Fibroblast of villous mesenchyme (primary cell): Measurements from ENCODE around the gene FGGY. TPM values are rescaled to one million over a fixed set of nuclear protein-coding genes. Genes with fewer than 3 reads are reported as not detected.

Source experiments
- DNase-seq: peaks from one replicate; pipeline ENCODE4 v3.0.0-alpha.2; 2010; ENCODE audit warnings: low read depth
- H3K4me3 ChIP-seq: 2 replicates; pipeline ENCODE4 v1.5.1; 2011; ENCODE audit warnings: low read depth, mild to moderate bottlenecking, low read length
- total RNA-seq: library from RNA; depleted of rRNA; stranded (reverse); fragments of >200 nt; gene quantifications from 2 replicates; pipeline ENCODE4 v1.2.3, GENCODE V29; 2012
- TF ChIP-seq, protein P1 (sequence below): IDR thresholded peaks from 2 replicates; pipeline ENCODE4 v1.5.1; 2012; ENCODE audit warnings: low read depth, mild to moderate bottlenecking, low read length; ENCODE audit not compliant: insufficient read depth

FGGY gene
- total RNA-seq, 1 donor = 11.7 TPM

DNA sequence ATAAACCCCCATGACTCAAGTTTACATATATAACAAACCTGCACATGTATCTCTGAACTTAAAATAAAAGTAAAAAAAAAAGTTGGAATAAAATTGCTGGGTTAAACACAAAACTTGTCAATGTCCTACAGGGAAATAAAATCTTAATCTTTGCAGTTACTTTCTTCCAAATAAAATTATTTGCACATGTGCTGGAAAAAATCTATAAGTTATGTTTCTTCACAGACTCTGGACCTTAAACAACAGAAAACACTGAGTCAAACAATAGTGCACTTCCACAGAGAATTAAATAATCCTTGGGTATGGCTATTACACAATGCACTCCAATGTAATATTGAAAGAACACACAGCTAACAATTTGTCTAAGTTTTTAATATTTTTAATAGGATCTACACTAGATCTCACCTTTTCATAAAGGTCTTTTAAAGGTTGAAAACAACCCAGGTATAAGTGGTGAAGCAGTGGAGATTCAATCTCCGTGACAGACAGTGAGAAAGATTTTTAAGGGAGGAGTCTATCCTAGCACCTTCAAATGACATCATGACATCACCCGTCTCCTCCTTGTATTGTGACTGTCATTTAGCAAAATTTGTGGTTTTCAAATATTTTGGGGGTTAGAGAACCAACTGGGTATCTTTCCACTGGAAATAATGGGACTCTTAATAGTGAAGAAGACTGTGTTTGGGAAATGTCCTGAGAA, 25.2 kb upstream of the FGGY start:
- no peak for DNase-seq
- TF ChIP-seq, protein P1, sequence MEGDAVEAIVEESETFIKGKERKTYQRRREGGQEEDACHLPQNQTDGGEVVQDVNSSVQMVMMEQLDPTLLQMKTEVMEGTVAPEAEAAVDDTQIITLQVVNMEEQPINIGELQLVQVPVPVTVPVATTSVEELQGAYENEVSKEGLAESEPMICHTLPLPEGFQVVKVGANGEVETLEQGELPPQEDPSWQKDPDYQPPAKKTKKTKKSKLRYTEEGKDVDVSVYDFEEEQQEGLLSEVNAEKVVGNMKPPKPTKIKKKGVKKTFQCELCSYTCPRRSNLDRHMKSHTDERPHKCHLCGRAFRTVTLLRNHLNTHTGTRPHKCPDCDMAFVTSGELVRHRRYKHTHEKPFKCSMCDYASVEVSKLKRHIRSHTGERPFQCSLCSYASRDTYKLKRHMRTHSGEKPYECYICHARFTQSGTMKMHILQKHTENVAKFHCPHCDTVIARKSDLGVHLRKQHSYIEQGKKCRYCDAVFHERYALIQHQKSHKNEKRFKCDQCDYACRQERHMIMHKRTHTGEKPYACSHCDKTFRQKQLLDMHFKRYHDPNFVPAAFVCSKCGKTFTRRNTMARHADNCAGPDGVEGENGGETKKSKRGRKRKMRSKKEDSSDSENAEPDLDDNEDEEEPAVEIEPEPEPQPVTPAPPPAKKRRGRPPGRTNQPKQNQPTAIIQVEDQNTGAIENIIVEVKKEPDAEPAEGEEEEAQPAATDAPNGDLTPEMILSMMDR = no peak
- H3K4me3 ChIP-seq = no peak overlapping the region

DNA sequence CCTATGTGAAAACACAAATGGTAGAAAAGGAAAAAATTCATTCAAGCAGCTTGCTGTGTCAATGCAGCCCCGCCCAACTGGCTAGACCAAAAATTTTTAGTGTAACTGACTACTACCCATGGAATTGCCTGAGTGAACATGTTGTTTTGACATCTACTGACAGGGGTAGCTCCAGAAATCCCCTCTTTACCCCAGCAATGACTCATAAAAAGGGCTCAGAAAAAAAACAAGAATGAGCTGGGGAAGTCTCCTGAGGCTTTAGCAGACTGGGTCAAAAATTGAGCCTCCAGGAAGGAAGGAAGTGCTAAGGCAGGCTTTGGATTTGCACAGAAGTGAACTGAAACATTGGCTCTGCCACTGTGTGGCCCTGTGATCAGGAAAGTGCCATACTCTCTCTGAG, 24.4 kb upstream of the FGGY start:
- TF ChIP-seq, protein P1 = no peak
- peak; percentile 12 for DNase-seq
- no peak overlapping the region for H3K4me3 ChIP-seq

DNA sequence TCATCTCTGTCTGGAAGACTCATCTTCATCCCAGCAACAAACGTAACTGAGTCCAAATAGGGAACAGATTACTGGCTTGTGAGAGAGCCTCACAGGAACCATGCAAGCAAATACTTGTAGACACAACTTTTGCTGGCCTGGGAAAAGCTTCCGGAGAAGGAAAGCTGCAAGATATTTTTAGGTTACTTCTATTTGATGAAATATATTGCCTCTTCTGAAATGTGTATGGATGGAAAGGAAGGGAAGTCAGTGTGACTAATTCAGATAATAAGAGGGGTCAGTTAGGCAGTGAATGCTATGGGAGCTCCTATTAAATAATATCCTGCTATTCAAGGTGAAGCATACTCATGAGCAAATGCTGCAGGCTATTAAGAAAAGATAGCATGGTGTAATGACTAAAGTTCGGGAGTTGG, 20.4 kb upstream of the FGGY start:
- TF ChIP-seq, protein P1 = no peak
- H3K4me3 ChIP-seq = no peak overlapping the region
- no peak for DNase-seq

DNA sequence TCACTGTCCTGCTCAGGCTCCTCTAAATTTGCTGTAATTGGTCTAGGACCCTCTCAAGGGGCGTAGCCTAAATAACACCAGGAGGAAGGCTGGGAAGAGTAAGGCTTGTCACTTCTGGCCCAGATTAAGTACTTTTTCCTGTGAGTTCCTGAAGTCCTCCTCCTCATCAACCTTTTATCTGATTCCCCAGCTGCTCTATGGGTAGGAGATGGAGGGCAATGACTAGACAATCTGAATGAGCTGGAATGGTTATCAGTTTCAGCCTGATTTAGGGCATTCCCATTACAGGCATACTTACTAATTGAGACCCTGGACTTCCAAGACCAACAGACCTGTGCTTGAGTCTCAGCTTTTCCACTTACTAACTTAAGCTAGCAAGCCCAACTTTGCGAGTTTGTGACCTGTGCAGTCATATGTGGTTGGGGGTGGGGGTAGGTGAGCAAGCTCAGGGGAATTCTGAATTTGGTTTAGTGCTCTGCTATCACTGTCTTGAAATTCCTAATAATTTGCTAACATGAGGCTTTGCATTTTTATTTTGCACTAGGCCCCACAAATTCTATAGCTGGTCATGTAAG, 18.0 kb upstream of the FGGY start:
- TF ChIP-seq, protein P1 = no peak
- no peak for DNase-seq
- H3K4me3 ChIP-seq = no peak overlapping the region

DNA sequence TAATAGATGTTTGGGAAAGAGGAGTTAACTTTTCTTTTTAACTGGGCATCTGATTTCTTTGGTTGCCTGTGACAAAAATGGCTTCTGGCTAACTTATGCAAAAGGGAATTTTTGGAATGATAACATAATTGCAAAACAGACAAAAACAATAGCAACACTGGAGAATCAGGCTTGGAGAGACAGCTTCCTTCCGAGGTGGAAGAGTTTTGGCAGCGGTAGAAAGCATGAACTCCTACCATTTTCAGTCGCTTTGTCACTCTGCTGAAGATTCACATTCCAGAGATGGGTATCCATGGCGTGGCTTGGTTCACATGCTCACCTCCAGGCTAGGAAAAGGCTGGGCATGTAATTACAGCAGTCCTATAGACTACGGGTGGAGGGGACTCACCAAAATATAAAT, 17.2 kb upstream of the FGGY start:
- DNase-seq = peak; percentile 48
- no peak overlapping the region for H3K4me3 ChIP-seq
- TF ChIP-seq, protein P1 = no peak

DNA sequence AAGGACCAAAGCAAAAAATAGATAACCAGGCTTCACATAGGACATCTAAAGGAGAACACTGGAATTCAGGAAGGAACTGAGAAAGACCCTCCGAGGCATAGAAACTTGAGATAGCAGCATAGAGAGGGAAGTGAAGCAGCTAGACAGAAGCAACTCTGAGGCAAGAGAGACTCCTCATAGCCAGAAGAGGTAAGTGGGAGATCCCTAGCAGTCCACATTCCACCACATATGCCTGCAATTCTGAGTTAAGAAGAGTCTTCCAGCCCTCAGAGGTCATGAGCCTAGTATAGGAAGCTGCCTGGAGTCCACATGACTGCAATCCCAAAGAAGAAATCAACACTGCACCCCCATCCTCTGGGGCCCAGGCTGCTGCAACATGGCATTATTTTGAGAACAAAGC, 13.9 kb upstream of the FGGY start:
- TF ChIP-seq, protein P1 = no peak
- DNase-seq = no peak
- no peak overlapping the region for H3K4me3 ChIP-seq

DNA sequence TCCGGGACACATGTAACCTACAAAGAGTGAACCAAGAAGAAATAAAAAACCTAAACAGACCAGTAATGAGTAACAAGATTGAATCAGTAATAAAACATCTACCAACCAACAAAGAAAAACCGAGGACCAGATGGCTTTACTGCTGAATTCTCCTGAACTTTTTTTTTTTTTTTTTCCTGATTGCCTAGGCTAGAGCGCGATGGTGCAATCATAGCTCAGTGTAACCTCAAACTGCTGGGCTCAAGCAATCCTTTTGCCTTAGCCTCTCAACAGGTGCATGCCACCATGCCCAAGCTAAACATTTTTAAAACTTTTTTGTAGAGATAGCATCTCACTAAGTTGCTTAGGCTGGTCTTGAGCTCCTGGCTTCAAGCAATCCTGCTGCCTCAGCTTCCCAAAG, 11.2 kb upstream of the FGGY start:
- no peak overlapping the region for H3K4me3 ChIP-seq
- TF ChIP-seq, protein P1 = no peak
- peak; percentile 33 for DNase-seq
